Dedifferentiated amniotic fluid mesenchymal stem cell (primary cell): Measurements from ENCODE around the gene HSPA12A.
"Not testable (repeated sequence)": the region's sequence is repeated elsewhere in the genome, so short reads cannot be mapped to it uniquely, and the experiment has no call there.

Experiments
- DNase-seq: peaks from one replicate; pipeline ENCODE4 v3.0.0-alpha.2; 2016; ENCODE audit errors: extremely low spot score

The HSPA12A gene

GRCh38 chr10:116716381-116716780 is 26.0 kb downstream of the HSPA12A start:
- no peak for DNase-seq

GRCh38 chr10:116715839-116716377 is 26.5 kb downstream of the HSPA12A start:
- DNase-seq = no peak

GRCh38 chr10:116715341-116715740 is 27.0 kb downstream of the HSPA12A start:
- no peak for DNase-seq

- no peak for DNase-seq
Measured at GRCh38 chr10:116713846-116714245, 28.5 kb downstream of the HSPA12A start.

- DNase-seq = no peak
Measured at GRCh38 chr10:116712989-116713543, 29.3 kb downstream of the HSPA12A start.

- no peak for DNase-seq
Measured at GRCh38 chr10:116712519-116712918, 29.8 kb downstream of the HSPA12A start.

GRCh38 chr10:116711803-116712202 is 30.6 kb downstream of the HSPA12A start:
- DNase-seq = not testable (repeated sequence)

GRCh38 chr10:116710076-116710475 is 32.3 kb downstream of the HSPA12A start:
- DNase-seq = no peak

- no peak for DNase-seq
Measured at GRCh38 chr10:116708877-116709276, 33.5 kb downstream of the HSPA12A start.

- DNase-seq = peak; percentile 30
Measured at GRCh38 chr10:116708391-116708821, 34.0 kb downstream of the HSPA12A start.

- no peak for DNase-seq
Measured at GRCh38 chr10:116707981-116708380, 34.4 kb downstream of the HSPA12A start.

- DNase-seq = no peak
Measured at GRCh38 chr10:116706281-116706680, 36.1 kb downstream of the HSPA12A start.

GRCh38 chr10:116705498-116705897 is 36.9 kb downstream of the HSPA12A start:
- DNase-seq = no peak

GRCh38 chr10:116704926-116705325 is 37.4 kb downstream of the HSPA12A start:
- no peak for DNase-seq

GRCh38 chr10:116702165-116702564 is 40.2 kb downstream of the HSPA12A start:
- no peak for DNase-seq

GRCh38 chr10:116699471-116700150 is 42.8 kb downstream of the HSPA12A start:
- no peak for DNase-seq

GRCh38 chr10:116699049-116699448 is 43.3 kb downstream of the HSPA12A start:
- DNase-seq = no peak

GRCh38 chr10:116698364-116698763 is 44.0 kb downstream of the HSPA12A start:
- no peak for DNase-seq

GRCh38 chr10:116697816-116698215 is 44.5 kb downstream of the HSPA12A start:
- no peak for DNase-seq

GRCh38 chr10:116696919-116697318 is 45.4 kb downstream of the HSPA12A start:
- DNase-seq = no peak

GRCh38 chr10:116694927-116695268 is 47.5 kb downstream of the HSPA12A start:
- no peak for DNase-seq

GRCh38 chr10:116694243-116694926 is 48.0 kb downstream of the HSPA12A start:
- no peak for DNase-seq

- DNase-seq = no peak
Measured at GRCh38 chr10:116692225-116692624, 50.1 kb downstream of the HSPA12A start.
